Stimulated activated CD4-positive, alpha-beta T cell treated with anti-CD3 and anti-CD28 coated beads, Interleukin-1b, Interleukin-23, amount 100 ng/mL, for 24 hours (primary cell): ENCODE results near the gene CNPY3.
"Not testable (repeated sequence)": the region's sequence is repeated elsewhere in the genome, so short reads cannot be mapped to it uniquely, and the experiment has no call there.

Experiments
- DNase-seq, 4 experiments: peaks; one replicate each; pipeline ENCODE4 v3.0.0-alpha.2; 2020; ENCODE audit warnings: low read depth in 4 of 4, low spot score in 1 of 4

CNPY3 gene

DNA sequence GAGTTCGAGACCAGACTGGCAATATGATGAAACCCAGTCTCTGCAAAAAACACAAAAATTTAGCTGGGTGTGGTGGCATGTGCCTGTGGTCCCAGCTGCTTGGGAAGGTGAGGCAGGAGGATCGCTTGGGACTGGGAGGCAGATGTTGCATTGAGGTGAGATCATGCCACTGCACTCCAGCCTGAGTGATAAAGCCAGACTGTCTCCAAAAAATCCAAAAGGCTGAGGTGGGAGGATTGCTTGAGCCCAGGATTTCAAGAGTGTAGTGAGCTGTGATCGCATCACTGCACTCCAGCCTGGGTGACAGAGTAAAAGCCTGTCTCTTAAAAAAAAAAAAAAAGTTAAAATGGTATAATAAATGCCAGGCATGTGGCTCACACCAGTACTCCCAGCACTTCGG lies 14.7 kb upstream of the CNPY3 start:
- DNase-seq: no peak

- DNase-seq: no peak
These were observed 13.5 kb upstream of the CNPY3 start, which contains the start of gene PTCRA for GRCh38 chr6:42915732-42916131. TSS of gene PTCRA (plus strand) at chr6:42916053. CDS start at chr6:42916070, 17 bp downstream.

GRCh38 chr6:42916288-42916687 lies 13.0 kb upstream of the CNPY3 start:
- no peak for DNase-seq

DNA sequence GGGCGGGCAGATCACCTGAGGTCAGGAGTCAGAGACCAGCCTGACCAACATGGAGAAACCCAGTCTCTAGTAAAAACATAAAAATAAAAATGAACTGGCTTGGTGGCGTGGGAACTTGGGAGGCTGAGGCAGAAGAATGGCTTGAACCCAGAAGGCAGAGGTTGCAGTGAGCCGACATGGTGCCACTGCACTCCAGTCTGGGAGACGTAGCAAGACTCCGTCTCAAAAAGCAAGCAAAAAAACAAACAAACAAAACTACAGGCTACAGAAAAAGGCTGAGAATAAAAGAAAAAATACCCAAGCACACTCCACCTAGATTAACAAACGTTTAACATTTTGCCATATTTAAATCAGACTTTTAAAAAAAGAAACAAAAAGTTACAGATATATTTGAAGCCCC lies 7.5 kb upstream of the CNPY3 start:
- DNase-seq: no peak

DNA sequence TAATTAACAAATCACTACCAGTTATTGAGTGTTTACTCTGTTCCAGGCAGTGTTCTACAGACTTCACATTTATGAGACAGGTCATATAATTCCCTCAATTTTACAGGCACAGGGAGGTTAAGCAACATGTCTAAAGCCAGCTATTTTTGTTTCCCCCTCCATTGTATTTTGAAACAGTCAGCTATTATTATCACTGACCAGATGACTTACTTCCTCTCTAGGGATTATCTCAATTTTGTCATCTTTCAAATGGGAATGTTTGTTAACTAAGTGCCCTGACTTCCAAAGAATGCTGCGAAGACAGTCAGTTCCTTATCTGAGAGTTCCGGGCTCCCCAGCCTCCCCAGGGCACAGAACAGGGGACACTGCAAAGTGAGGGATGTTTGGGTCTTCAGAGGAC lies 5.6 kb upstream of the CNPY3 start:
- DNase-seq: no peak

DNA sequence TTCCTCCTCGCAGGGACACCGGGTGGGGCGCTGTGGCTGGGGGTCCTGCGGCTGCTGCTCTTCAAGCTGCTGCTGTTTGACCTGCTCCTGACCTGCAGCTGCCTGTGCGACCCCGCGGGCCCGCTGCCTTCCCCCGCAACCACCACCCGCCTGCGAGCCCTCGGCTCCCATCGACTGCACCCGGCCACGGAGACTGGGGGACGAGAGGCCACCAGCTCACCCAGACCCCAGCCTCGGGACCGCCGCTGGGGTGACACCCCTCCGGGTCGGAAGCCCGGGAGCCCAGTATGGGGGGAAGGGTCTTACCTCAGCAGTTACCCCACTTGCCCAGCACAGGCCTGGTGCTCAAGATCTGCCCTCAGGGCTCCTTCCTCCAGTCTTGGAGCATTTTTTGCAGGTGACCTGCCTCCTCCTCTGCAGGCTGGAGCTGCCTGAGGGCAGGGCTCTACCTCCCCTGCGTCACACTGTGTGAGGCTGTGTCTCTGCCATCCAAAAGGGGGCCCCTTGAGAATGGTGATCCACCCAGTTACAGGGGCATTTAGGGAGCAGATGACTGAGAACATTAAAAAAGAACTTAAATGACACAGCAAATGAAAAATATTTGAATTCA lies 3.9 kb upstream of the CNPY3 start:
- no peak for DNase-seq

GRCh38 chr6:42929821-42930360 lies 611 bp downstream of the CNPY3 start:
- peak; percentile 21 to 53 (median 36) for DNase-seq

DNA sequence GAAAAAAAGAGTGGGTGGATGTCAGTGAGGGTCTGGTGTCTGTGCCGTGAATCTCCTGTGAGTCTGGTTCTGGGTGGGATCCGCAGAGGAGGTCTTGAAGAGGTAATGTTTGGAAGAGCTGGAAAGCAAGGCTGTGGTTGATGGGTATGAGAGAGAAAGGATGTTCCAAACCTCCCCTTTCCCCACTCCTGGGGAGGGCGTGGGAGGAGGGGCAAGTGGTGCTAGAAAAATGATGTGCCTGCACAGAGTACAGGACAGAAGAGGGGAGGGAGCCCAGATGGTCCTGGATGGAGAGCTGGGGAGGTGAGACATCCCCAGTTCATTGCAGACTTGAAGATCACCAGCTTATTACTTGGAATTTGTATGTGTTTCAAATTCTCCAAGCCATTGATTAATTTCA lies 3.1 kb downstream of the CNPY3 start:
- no peak for DNase-seq

- no peak for DNase-seq
These were observed 3.9 kb downstream of the CNPY3 start for GRCh38 chr6:42933205-42933604.

DNA sequence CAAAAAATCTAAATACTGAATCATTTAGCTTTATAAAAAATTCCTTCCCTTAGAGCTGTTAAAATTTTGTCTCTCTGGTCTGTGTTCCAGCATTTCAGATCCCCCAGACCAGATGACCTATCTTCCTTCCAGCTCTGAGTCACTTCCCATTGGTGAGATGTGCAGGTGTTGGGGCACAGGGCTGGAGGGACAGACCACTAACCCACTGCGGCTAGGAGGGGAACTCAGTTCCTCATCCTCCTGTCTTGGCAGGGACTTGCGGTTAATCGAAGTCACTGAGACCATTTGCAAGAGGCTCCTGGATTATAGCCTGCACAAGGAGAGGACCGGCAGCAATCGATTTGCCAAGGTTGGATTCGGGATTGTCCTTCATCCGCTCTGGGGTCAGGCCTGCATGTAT lies 6.0 kb downstream of the CNPY3 start:
- DNase-seq: no peak

DNA sequence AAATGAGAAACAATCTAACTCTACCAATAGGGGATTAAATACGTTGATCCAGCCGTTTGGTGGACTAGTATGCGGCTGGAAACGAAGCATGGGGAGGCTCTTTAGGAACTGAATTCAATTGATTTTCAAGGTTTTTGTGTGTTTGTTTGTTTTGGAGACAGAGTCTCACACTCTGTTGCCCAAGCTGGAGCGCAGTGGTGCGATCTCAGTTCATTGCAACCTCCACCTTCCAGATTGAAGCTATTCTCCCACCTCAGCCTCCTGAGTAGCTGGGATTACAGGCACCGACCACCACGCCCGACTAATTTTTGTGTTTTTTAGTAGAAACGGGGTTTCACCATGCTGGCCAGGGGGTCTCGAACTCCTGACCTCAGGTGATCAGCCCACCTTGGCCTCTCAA lies 7.1 kb downstream of the CNPY3 start:
- DNase-seq: no peak

DNA sequence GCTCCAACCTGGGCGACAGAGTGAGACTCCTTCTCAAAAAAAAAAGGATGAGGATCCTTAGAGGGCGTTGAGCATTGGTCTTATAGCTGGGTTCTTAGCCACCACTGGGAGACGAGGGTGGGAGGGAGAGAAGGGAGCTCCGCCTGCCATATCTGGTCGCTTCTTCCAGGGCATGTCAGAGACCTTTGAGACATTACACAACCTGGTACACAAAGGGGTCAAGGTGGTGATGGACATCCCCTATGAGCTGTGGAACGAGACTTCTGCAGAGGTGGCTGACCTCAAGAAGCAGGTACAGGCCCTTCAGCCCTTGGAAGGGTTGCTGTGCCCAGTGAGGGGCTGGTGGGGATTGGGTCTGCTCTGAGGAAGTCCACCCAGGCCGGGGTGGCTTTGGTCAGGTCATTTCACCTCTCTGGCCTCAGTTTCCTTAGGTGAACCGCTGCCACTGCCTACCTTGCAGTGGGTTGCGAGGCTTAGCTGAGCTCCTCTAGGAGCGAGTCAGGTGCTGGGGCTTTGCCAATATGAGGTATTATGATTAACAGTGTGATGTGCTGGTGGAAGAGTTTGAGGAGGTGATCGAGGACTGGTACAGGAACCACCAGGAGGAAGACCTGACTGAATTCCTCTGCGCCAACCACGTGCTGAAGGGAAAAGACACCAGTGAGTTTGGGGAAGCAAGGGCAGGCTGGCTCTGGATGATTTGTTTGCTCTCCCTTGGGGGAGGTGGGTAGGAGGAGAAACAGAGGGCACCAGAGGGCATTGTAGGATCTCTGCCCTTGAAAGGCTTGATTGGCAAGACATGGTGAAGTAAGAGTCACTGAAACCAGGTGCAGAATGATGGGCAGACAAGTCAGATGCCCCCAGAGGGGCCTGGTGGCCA lies 8.5 kb downstream of the CNPY3 start:
- no peak for DNase-seq

GRCh38 chr6:42938428-42938796 lies 9.1 kb downstream of the CNPY3 start:
- no peak for DNase-seq

DNA sequence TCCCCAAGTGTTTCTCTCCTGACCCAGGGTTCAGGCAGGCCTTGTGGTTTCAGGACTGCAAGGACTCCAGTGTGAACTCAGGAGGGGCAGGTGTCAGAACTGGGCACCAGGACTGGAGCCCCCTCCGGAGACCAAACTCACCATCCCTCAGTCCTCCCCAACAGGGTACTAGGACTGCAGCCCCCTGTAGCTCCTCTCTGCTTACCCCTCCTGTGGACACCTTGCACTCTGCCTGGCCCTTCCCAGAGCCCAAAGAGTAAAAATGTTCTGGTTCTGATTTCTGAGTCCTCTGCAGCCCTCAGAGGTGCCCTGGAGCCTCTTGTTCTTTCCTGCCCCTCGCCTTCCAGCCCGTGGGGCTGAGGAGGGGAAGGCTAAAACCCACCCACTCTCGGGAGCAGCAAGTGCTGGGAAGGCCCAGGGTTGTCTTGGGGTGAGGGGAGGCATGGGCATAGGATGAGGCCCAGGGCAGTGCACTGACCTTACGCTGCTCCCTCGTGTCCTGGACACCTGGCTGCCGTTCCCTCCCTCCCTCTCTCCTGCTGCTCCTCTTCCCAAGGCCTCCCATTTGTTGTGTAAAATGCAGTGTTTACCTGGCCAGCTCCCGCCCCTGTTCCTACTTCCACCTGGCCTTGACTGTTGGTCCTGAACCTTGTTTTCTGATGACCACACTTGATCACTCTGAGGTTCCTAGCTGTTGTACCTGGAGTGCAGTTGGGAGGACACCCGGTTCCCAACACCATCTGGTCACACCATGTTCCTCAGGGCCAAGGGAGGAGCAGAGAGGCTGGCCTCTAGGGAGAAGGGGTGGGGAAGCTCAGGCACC lies 9.9 kb downstream of the CNPY3 start:
- no peak for DNase-seq

GRCh38 chr6:42939810-42940167 lies 10.5 kb downstream of the CNPY3 start:
- DNase-seq: no peak

DNA sequence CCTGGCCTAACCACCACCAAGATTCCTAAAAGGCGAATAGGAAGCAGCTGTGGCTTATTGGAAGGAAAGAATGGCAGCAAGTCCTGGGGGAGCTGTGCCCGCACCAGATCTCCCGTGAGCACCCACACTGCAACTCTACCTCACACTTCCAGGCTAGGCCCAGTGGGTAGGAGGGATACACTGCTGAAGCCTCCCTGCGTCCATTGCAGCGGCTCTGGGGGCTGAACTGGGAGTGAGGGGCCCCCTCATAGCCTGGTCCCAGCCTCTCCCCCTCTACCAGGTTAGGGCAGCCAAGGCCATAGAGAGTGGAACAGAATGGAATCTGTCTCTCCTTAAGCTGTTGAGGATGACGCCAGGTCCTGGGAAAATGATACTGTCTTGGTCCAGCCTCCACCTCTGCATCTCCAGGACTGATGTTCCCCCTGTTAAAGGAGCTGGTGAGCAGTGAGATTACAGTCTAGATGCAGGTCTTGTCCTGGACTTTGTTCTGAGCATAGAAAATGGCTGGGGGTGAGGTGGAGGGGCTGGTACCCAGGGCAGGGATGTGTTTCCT lies 11.3 kb downstream of the CNPY3 start:
- no peak for DNase-seq

DNA sequence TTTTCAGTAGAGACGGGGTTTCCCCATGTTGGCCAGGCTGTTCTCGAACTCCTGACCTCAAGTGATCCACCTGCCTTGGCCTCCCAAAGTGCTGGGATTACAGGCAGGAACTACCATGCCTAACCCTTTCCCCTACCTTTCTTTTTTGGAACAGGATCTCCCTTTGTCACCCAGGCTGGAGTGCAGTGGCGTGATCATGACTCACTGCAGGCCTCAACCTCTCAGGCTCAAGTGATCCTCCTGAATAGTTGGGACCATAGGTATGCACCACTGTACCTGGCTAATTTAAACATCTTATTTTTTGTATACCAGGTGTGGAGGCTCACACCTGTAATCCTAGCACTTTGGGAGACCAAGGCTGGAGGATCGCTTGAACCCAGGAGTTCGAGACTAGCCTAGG lies 12.1 kb downstream of the CNPY3 start:
- not testable (repeated sequence) for DNase-seq

- DNase-seq: no peak
These were observed 13.2 kb downstream of the CNPY3 start for GRCh38 chr6:42942444-42942843.

DNA sequence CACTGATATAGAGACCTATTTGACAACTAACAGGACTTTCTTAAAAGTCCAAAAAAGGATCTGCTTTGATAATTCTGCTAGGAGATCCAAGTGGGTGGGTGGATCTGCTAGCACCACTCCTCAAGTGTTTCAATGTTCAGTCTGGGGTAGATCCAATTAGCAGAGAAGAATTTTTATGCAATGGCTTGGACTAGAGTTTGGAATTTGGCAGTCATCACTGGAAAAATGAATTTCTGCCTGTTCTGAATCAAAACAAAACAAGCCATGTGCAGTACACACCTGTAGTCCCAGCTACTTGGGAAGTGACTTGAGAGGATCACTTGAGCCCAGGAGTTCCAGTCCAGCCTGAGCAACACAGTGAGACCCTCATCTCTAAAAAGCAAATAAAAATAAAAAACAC lies 18.7 kb downstream of the CNPY3 start:
- DNase-seq: no peak

DNA sequence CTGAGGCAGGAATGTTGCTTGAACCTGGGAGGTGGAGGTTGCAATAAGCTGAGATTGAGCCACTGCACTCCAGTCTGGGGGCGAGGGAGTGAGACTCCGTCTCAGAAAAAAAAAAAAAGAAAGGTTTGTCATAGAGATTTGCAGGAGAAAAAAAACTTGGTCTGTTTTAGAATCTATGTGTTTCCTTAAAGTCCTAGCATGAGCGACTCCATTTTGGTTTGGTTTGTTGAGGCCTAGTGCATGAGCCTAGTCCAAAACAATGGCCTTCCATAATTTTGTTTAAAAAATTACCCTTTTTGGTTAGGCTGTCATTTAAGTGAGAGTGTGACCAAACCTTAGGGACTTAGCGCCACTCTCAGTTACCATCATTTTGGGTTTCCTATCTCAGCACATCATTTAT lies 23.1 kb downstream of the CNPY3 start:
- no peak for DNase-seq

- DNase-seq: not testable (repeated sequence)
These were observed 25.1 kb downstream of the CNPY3 start for GRCh38 chr6:42954405-42954804.
